Right lobe of liver (tissue), 4 donors: ENCODE data around the gene DET1.

Experiments used
- CTCF ChIP-seq, 4 donors: fragments of 200-600 bp in 3 of 4; fragments of 450-650 bp in 1 of 4; IDR thresholded peaks; one replicate each; pipeline versions ENCODE4 v1.5.1 to v1.8.0; 2016 to 2022; ENCODE audit warnings: antibody characterized with exemption in 4 of 4, mild to moderate bottlenecking in 2 of 4
- POLR2A ChIP-seq: fragments of 450-650 bp; IDR thresholded peaks from one replicate; pipeline ENCODE4 v1.6.1; 2017; ENCODE audit warnings: antibody characterized with exemption, mild to moderate bottlenecking
- donor health status: DM: no; HTN: no; CAD: no.
- donor health status: DM: no; HTN: no; CAD: no.
- donor health status: DM: no; HTN: yes; CAD: no.

- TF ChIP-seq CTCF (IDR thresholded peaks at IDR 0.05), result no peak
- no peak for TF ChIP-seq POLR2A
Measured at GRCh38 chr15:88518903-88519302, 27.6 kb downstream of the DET1 start.
